SIG-M5 treated with dmso at 0.1 percent for 504 hours (cell line): ENCODE measurements around the gene TDRD6.
"Not testable (repeated sequence)": the region's sequence is repeated elsewhere in the genome, so short reads cannot be mapped to it uniquely, and the experiment has no call there.

Source experiments
- DNase-seq: peaks from one replicate; lab custom pipeline; 2025; ENCODE audit not compliant: unreplicated experiment; lab: John Stamatoyannopoulos, UW

TDRD6 gene

GRCh38 chr6:46687619-46688097 lies at the start of gene TDRD6:
Gene TDRD6 (plus strand): TSS chr6:46687885. CDS start chr6:46688129, 244 bp downstream.
- no peak for DNase-seq

GRCh38 chr6:46637933-46638332 lies 49.8 kb upstream of the TDRD6 start:
- DNase-seq = no peak

GRCh38 chr6:46638650-46639049 lies 49.0 kb upstream of the TDRD6 start:
- no peak for DNase-seq

- no peak for DNase-seq
Observed at GRCh38 chr6:46642928-46643751, 44.5 kb upstream of the TDRD6 start.

GRCh38 chr6:46645265-46645664 lies 42.4 kb upstream of the TDRD6 start:
- no peak for DNase-seq

- not testable (repeated sequence) for DNase-seq
Observed at GRCh38 chr6:46648108-46648507, 39.6 kb upstream of the TDRD6 start.

GRCh38 chr6:46648869-46649492 lies 38.7 kb upstream of the TDRD6 start:
- DNase-seq = no peak

- no peak for DNase-seq
Observed at GRCh38 chr6:46651006-46651405, 36.7 kb upstream of the TDRD6 start.

- no peak for DNase-seq
Observed at GRCh38 chr6:46651816-46652215, 35.9 kb upstream of the TDRD6 start.

- DNase-seq = no peak
Observed at GRCh38 chr6:46652232-46652602, 35.5 kb upstream of the TDRD6 start.

- peak; percentile 59 for DNase-seq
Observed at GRCh38 chr6:46652603-46653438, 34.9 kb upstream of the TDRD6 start, which contains the start of the genes CYP39A1 and SLC25A27. Gene CYP39A1 (minus strand): TSS chr6:46652818. CDS start chr6:46652582, 236 bp downstream. Gene SLC25A27 (plus strand): TSS chr6:46652975. CDS start chr6:46653193, 218 bp downstream.

- no peak for DNase-seq
Observed at GRCh38 chr6:46653439-46654195, 34.1 kb upstream of the TDRD6 start.

GRCh38 chr6:46655803-46656202 lies 31.9 kb upstream of the TDRD6 start:
- DNase-seq = no peak

GRCh38 chr6:46657642-46658041 lies 30.0 kb upstream of the TDRD6 start:
- DNase-seq = no peak

GRCh38 chr6:46661483-46661882 lies 26.2 kb upstream of the TDRD6 start:
- no peak for DNase-seq

GRCh38 chr6:46667377-46667776 lies 20.3 kb upstream of the TDRD6 start:
- DNase-seq = no peak

- DNase-seq = no peak
Observed at GRCh38 chr6:46674410-46674809, 13.3 kb upstream of the TDRD6 start.

- no peak for DNase-seq
Observed at GRCh38 chr6:46676604-46677313, 10.9 kb upstream of the TDRD6 start.

- no peak for DNase-seq
Observed at GRCh38 chr6:46677314-46677654, 10.4 kb upstream of the TDRD6 start.

GRCh38 chr6:46684771-46685170 lies 2.9 kb upstream of the TDRD6 start:
- DNase-seq = no peak
